Tibial nerve (tissue), 3 donors: ENCODE data around the gene WNK4.
"Not testable (repeated sequence)": the region's sequence is repeated elsewhere in the genome, so short reads cannot be mapped to it uniquely, and the experiment has no call there.

Source experiments
- CTCF ChIP-seq, 5 experiments: fragments of 200-600 bp in 3 of 5; fragments of 450-650 bp in 2 of 5; sonication (generic) in 3 of 5; IDR thresholded peaks; one replicate each; pipeline ENCODE4 v1.5.1; 2016 to 2019; ENCODE audit warnings: antibody characterized with exemption in 5 of 5, mild to moderate bottlenecking in 3 of 5, moderate library complexity in 2 of 5
- POLR2A ChIP-seq, 2 donors: fragments of 450-650 bp; IDR thresholded peaks; one replicate each; pipeline ENCODE4 v1.6.1; 2017; ENCODE audit warnings: antibody characterized with exemption in 2 of 2, mild to moderate bottlenecking in 2 of 2, moderate library complexity in 2 of 2

DNA sequence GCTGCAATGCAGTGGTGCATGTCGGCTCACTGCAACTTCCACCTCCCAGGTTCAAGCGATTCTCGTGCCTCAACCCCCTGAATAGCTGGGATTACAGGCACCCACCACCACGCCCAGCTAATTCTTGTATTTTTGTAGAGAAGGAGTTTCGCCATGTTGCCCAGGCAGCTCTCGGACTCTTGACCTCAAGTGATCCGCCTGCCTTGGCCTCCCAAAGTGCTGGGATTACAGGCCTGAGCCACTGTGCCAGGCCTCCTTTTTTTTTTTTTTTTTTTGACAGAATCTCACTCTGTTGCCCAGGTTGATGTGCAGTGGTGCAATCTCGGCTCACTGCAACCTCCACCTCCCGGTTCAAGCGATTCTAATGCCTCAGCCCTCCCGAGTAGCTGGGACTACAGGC, 37.5 kb upstream of the WNK4 start:
- not testable (repeated sequence) for TF ChIP-seq CTCF, POLR2A (IDR thresholded peaks at IDR 0.05)
